Neural progenitor cell (in vitro differentiated cells): ENCODE results near the gene FBN2. TPM values are rescaled to one million over a fixed set of nuclear protein-coding genes. Genes with fewer than 3 reads are reported as not detected.

Source experiments
- DNase-seq: peaks from one replicate; pipeline ENCODE4 v3.0.0-alpha.2; 2016; ENCODE audit warnings: low spot score
- H2AFZ ChIP-seq: fragments of 200-600 bp; sonication (generic); replicated peaks from 2 replicates; pipeline ENCODE4 v1.6.1; 2016; ENCODE audit warnings: antibody characterized with exemption
- H3F3A ChIP-seq: fragments of 200-600 bp; sonication (generic); 2 replicates; pipeline ENCODE4 v1.6.1; 2016; ENCODE audit warnings: antibody characterized with exemption, low read depth
- H3K27ac ChIP-seq: fragments of 200-600 bp; sonication (generic); 2 replicates; pipeline ENCODE4 v1.5.1; 2016; ENCODE audit warnings: mild to moderate bottlenecking
- H3K27me3 ChIP-seq: fragments of 200-600 bp; sonication (generic); 2 replicates; pipeline ENCODE4 v1.6.1; 2016; ENCODE audit warnings: mild to moderate bottlenecking, moderate library complexity
- H3K36me3 ChIP-seq: fragments of 200-600 bp; sonication (generic); 2 replicates; pipeline ENCODE4 v1.5.1; 2016
- H3K4me1 ChIP-seq: fragments of 200-600 bp; sonication (generic); 2 replicates; pipeline ENCODE4 v1.6.1; 2016; ENCODE audit warnings: mixed run types
- H3K4me2 ChIP-seq: fragments of 200-600 bp; sonication (generic); 2 replicates; pipeline ENCODE4 v1.6.1; 2016
- H3K4me3 ChIP-seq: fragments of 200-600 bp; sonication (generic); 2 replicates; pipeline ENCODE4 v1.5.1; 2016
- H3K79me2 ChIP-seq: fragments of 200-600 bp; sonication (generic); 2 replicates; pipeline ENCODE4 v1.6.1; 2016; ENCODE audit warnings: low read depth
- H3K9ac ChIP-seq: fragments of 200-600 bp; sonication (generic); 2 replicates; pipeline ENCODE4 v1.6.1; 2016
- H3K9me3 ChIP-seq: fragments of 200-600 bp; sonication (generic); 2 replicates; pipeline ENCODE4 v1.5.1; 2016; ENCODE audit warnings: low read depth
- H4K20me1 ChIP-seq: fragments of 200-600 bp; sonication (generic); 2 replicates; pipeline ENCODE4 v1.6.1; 2016; ENCODE audit warnings: low read depth
- H3K27ac Mint-ChIP-seq: 3 replicates; pipeline ENCODE4 v1.8.0; 2021; ENCODE audit warnings: mixed read lengths
- H3K27me3 Mint-ChIP-seq: 2 replicates; pipeline ENCODE4 v1.8.0; 2022; ENCODE audit warnings: low read depth, mild to moderate bottlenecking, inconsistent platforms, moderate library complexity, mixed read lengths; ENCODE audit not compliant: insufficient read depth
- H3K36me3 Mint-ChIP-seq: 3 replicates; pipeline ENCODE4 v1.8.0; 2021; ENCODE audit warnings: mixed read lengths
- H3K4me1 Mint-ChIP-seq: 3 replicates; pipeline ENCODE4 v1.8.0; 2021; ENCODE audit warnings: mixed read lengths
- H3K4me3 Mint-ChIP-seq: 3 replicates; pipeline ENCODE4 v1.8.0; 2021; ENCODE audit warnings: mild to moderate bottlenecking, moderate library complexity, mixed read lengths
- H3K9me3 Mint-ChIP-seq: 3 replicates; pipeline ENCODE4 v1.8.0; 2020; ENCODE audit warnings: mixed read lengths
- CTCF ChIP-seq: fragments of 200-600 bp; sonication (generic); IDR thresholded peaks from 2 replicates; pipeline ENCODE4 v1.5.1; 2017; ENCODE audit warnings: antibody characterized with exemption, mild to moderate bottlenecking
- EZH2 ChIP-seq: fragments of 200-600 bp; sonication (generic); IDR thresholded peaks from 2 replicates; pipeline ENCODE4 v1.6.1; 2017; ENCODE audit warnings: antibody characterized with exemption, mild to moderate bottlenecking, moderate library complexity
- EZH2phosphoT487 ChIP-seq: fragments of 200-600 bp; sonication (generic); IDR thresholded peaks from 2 replicates; pipeline ENCODE4 v1.6.1; 2017; ENCODE audit warnings: antibody characterized with exemption
- total RNA-seq: library from RNA; depleted of rRNA; stranded (reverse); fragments of >200 nt; gene quantifications from 2 replicates; pipeline ENCODE4 v1.2.3, GENCODE V29; 2015; ENCODE audit warnings: low replicate concordance

Gene FBN2
- total RNA-seq, 1 donor from 2014 or later = 88.1 TPM

GRCh38 chr5:128271071-128271470 is 267.0 kb downstream of the FBN2 start:
- no peaks in the 10 kb centered on the region for H3K9me3 Mint-ChIP-seq
- H3K4me1 Mint-ChIP-seq = no peaks in the 10 kb centered on the region
- Histone ChIP-seq H3K27ac (no peak overlapping the region), H2AFZ (no peak overlapping the region), H3K9me3 (no peaks in the 10 kb centered on the region), H3K4me3 (no peak overlapping the region), H3K36me3 (peaks cover 16% of the 10 kb centered on the region), H3F3A (no peaks in the 10 kb centered on the region), H4K20me1 (no peaks in the 10 kb centered on the region), H3K27me3 (no peaks in the 10 kb centered on the region), H3K4me2 (no peak overlapping the region), H3K9ac (no peak overlapping the region), H3K4me1 (no peaks in the 10 kb centered on the region), H3K79me2 (no peaks in the 10 kb centered on the region)
- no peak for DNase-seq
- no peak for TF ChIP-seq EZH2
- TF ChIP-seq CTCF = no peak
- TF ChIP-seq EZH2phosphoT487 = no peak
- no peak overlapping the region for H3K4me3 Mint-ChIP-seq
- H3K27me3 Mint-ChIP-seq = no peaks in the 10 kb centered on the region
- H3K36me3 Mint-ChIP-seq = peaks cover 33% of the 10 kb centered on the region
- no peak overlapping the region for H3K27ac Mint-ChIP-seq

- no peak overlapping the region for H3K4me3 Mint-ChIP-seq
- H3K27ac Mint-ChIP-seq = no peak overlapping the region
- H3K9me3 ChIP-seq = no peaks in the 10 kb centered on the region
- H3K9me3 Mint-ChIP-seq = no peaks in the 10 kb centered on the region
- H3K27me3 Mint-ChIP-seq = no peaks in the 10 kb centered on the region
- H3F3A ChIP-seq = no peaks in the 10 kb centered on the region
- H3K4me1 ChIP-seq = peaks cover 6% of the 10 kb centered on the region
- no peaks in the 10 kb centered on the region for H3K4me1 Mint-ChIP-seq
- peaks cover 5% of the 10 kb centered on the region for H3K36me3 ChIP-seq
- peaks cover 1% of the 10 kb centered on the region for H4K20me1 ChIP-seq
- H3K4me3 ChIP-seq = no peak overlapping the region
- H3K27ac ChIP-seq = no peak overlapping the region
- no peaks in the 10 kb centered on the region for H3K27me3 ChIP-seq
- no peak for DNase-seq
- no peak overlapping the region for H3K9ac ChIP-seq
- H3K79me2 ChIP-seq = no peaks in the 10 kb centered on the region
- no peak overlapping the region for H2AFZ ChIP-seq
- no peak overlapping the region for H3K4me2 ChIP-seq
- H3K36me3 Mint-ChIP-seq = peaks cover 47% of the 10 kb centered on the region
- TF ChIP-seq EZH2 = no peak
- TF ChIP-seq EZH2phosphoT487 = no peak
- TF ChIP-seq CTCF = no peak
Measured at GRCh38 chr5:128264564-128265360, 273.3 kb downstream of the FBN2 start.

GRCh38 chr5:128263357-128263756 is 274.7 kb downstream of the FBN2 start:
- H3K4me1 Mint-ChIP-seq = no peaks in the 10 kb centered on the region
- Histone ChIP-seq H3K4me3 (no peak overlapping the region), H3K9ac (no peak overlapping the region), H3K9me3 (no peaks in the 10 kb centered on the region), H3K4me2 (no peak overlapping the region), H3K4me1 (peaks cover 12% of the 10 kb centered on the region), H3K79me2 (no peaks in the 10 kb centered on the region), H3K27ac (no peak overlapping the region), H3K27me3 (no peaks in the 10 kb centered on the region), H3F3A (no peaks in the 10 kb centered on the region), H4K20me1 (peaks cover 5% of the 10 kb centered on the region), H2AFZ (no peak overlapping the region), H3K36me3 (peaks cover 5% of the 10 kb centered on the region)
- DNase-seq = no peak
- no peak overlapping the region for H3K4me3 Mint-ChIP-seq
- H3K36me3 Mint-ChIP-seq = peaks cover 48% of the 10 kb centered on the region
- TF ChIP-seq CTCF (no peak), EZH2phosphoT487 (no peak), EZH2 (no peak)
- H3K27me3 Mint-ChIP-seq = no peaks in the 10 kb centered on the region
- no peaks in the 10 kb centered on the region for H3K9me3 Mint-ChIP-seq
- H3K27ac Mint-ChIP-seq = no peak overlapping the region
